GM19351 (cell line): Measurements from ENCODE around the gene TXNDC2.

Experiments used
- ATAC-seq: cut with Tn5 transposase; IDR thresholded peaks from one replicate; pipeline ENCODE4 v1.9.1; 2021; ENCODE audit warnings: mild to moderate bottlenecking, moderate library complexity; ENCODE audit not compliant: unreplicated experiment

TXNDC2 gene

DNA sequence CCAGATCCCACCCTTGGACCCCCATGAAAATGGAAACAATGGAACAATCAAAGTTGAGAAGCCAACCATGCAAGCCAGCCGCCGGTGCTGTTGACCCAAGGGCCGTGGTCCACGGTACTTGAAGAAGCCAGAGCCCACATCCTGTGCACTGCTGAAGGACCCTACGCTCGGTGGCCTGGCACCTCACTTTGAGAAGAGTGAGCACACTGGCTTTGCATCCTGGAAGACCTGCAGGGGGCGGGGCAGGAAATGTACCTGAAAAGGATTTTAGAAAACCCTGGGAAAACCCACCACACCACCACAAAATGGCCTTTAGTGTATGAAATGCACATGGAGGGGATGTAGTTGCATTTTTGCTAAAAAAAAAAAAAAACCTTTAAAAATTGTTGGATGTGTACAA is 26.5 kb upstream of the TXNDC2 start:
- no peak for ATAC-seq

DNA sequence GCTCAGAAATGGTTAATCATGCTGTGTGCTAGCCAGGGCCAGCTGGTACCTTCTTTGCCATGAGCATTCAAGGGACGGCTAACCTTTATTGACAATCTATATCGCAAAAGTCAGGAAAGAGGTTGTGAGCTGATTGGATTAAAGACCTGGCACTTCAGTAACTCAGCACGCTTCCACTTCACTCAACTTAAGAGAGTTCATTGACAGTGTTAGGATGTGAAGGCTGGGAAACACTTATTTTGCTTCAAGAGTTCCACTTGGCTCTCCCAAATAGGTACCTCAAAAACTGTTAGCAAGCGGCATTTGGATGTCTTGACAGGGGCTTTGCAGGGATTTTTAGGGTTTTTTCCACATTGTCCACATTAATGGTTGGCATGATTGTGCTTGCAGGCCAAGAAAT is 25.1 kb upstream of the TXNDC2 start:
- ATAC-seq, result no peak

DNA sequence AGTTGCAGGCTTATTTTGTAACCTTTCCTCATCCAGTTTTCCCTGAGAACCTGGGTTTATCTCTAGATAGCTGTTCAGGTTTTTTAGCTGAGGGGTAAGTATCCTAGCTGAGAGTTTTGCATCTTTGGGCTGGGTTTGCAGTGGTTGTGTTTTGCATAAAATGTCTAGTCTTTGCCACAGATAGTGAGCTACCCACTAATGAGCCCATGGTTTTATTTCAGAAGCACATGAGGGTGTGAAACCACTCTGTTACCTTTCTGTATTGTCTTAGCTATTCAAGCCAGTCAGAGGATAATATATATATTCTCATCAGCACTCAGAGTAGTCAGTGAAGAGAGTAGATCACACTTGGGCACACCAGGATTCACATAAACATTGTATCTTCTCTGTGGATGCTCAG is 24.6 kb upstream of the TXNDC2 start:
- peak; percentile 89 for ATAC-seq

DNA sequence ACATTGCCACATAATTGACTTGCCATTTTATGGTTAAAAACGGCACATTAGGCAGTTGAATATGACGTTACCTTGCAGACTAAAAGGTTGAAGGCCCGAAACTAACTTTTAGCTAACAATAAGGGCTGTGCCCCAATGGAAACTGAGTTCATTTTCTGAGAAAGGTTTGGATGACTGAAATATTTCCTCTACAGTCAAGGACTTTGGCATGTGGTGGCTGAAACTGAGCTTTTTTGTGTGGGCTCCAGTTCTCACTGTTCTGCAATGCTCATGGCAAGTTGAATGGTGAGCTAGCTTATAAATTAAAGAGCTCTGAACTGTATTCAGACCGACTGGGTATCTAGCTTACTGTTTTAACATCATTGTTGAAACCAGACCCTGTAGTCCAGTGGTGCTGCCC is 23.8 kb upstream of the TXNDC2 start:
- peak; percentile 68 for ATAC-seq

DNA sequence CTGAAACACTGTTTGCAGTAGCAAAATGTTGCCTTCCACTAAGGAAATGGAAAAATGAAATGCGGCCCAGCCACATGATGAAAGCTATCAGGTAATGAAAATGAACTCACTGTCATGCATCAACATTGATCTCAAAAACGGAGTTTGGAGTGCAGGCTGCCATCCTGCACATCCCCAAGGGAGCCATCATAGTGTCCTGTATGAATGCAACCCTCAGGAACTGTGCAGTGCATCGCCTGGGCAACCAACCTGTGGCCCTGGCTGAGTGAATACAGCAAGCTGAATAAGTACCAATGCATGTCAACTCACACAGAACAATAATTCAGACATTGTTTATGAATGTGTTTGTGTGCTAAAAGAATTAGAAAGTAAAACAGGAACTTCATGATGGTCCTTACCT is 23.1 kb upstream of the TXNDC2 start:
- no peak for ATAC-seq

DNA sequence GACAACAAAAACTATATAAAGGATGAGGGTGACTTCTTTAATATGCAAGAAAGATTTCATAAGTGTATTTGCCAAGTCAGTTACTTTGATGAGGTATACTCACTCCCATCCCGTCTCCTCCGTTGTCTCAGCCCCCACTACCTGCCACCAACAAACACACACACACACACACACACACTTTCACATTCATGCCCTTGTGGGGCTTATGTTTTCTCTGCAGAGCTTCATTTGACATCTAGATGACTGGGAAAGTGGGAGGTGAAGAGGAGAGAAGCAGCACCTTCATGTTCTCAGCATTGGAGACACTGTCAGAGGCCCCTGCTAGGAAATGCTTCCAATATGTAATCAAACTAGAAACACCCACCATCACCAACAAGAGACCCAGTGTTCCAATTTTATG is 22.5 kb upstream of the TXNDC2 start:
- no peak for ATAC-seq

DNA sequence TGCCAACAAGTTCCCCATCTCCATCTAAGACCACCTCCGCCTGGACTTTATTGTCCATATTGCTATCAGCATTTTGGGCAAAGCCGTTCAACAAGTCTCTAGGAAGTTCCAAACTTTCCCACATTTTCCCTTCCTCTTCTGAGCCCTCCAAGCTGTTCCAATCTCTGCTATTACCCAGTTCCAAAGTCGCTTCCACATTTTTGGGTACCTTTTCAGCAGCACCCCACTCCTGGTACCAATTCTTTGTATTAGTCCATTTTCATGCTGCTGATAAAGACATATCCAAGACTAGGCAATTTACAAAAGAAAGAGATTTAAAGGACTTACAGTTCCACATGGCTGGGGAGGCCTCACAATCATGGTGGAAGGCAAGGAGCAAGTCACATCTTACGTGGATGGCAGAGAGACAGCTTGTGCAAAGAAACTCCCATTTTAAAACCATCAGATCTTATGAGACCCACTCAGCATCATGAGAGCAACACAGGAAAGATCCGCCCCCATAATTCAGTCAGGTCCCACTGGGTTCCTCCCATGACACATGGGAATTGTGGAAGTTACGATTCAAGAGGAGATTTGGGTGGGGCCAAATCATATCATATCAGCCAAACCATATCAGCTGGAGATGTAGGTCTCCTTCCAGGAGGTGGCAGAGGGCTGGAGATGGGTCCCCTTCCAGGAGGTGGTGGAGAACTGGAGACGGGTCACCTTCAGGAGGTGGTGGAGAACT is 19.8 kb upstream of the TXNDC2 start:
- ATAC-seq, result no peak

DNA sequence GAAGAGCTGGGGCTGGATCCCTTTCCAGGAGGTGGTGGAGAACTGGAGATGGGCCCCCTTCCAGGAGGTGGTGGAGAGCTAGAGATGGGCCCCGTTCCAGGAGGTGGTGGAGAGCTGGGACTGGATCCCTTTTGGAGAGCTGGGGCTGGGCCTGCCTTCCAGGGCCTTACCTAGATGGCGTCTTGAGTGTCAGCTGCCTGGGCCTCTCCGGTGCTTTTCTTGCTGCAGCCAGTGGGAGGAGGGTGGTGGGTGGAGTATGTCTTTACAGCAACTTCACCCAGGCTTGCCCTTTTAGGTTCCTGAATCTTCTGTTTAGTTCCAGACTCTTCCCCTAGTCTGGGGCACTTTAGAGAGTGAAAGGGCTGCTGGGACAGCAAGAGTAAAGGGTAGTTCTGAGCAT is 19.1 kb upstream of the TXNDC2 start:
- ATAC-seq, result no peak

DNA sequence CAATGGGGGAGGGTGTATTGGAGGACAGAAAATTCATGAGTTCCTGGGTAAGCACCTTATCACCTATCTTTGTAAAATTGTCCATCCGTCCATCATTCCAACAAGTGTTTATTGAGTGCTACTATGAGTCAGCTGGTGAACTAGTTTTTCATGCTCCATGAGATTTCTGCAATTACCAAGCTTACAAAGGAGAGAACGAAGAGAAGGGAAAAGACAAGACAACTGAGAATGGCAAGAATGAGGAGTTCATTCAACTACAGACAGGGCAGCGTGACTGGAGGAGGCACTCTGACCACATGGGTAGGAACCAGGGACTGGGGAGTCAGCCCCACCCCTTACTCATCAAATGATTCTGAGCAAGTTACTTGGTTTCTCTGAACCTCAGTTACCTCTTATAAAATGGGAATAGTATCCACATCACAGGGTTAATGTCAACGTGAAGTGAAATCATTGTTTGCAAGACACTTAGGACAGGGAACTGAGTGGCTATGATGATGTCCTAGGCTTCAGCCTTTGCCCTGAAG is 18.6 kb upstream of the TXNDC2 start:
- ATAC-seq, result no peak

DNA sequence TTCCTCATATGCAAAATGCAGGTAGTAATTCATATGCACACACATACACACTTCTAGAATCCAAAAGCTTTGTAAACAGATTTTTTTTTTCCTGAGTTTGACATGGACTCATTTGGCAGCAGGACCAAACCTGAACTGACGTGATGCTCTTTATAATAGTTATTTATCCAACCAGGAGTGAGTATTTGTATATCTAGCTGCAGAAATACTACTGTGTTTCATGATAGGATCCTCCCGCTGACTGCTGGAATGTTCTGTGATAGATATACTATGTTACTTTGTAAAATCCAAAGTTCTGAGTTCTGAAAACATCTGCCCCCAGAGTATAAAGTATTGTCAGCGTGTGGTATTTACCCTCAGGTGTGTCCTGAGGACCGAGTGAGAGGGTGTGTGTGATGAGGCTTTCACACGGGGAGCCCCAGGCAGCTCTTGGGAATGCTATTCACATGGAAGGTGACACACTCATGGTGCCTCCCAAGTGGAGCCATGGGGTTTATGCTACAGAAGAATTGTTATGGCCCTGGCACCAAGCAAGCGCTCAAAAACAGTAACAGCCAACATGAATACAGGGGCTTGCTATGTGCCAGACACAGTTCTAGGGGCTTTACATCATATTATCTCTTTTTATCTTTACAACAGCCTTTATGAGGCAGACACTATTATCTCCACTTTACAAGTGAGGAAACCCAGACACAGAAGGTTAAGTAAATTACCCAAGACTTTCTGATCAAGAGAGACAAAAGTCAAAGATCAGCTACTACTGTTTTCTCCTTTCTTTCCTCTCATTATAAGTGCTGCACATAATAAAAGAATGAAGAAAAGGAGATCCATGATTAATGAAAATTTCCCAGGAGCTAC is 16.7 kb upstream of the TXNDC2 start:
- ATAC-seq, result no peak

DNA sequence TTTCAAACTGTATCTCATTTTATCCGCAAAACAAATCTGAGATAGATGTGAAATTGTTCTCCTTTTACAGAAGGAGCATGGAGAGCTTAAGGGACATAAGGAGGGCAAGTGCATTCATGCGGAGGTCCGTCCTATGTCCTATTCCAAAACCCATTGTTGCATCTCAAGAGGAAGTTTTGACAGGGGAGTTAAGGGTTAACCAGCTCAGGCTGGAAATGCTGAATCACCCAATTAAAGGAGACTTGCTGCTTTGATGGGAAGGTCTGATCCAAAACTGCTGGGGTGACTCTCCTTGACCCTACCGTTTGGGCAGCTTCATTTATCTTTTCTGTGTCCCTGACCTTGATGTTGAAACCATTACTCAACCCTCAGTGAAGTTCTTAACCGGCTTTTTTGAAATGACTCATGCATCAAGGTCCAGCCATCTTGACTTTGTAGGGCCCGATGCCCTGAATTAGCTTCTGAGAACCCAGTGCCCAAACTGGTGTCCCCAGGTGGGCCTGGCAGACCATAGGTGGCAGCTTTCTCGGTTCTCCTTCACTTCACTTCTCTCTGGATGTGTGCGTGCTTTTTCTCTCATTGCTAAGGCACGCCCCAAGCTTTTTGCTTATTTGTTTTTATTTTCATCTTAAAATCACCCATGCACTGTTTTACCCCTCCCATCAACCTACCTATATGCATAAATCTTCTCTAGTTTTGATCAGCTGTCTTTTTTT is 15.9 kb upstream of the TXNDC2 start:
- peak; percentile 90 for ATAC-seq

DNA sequence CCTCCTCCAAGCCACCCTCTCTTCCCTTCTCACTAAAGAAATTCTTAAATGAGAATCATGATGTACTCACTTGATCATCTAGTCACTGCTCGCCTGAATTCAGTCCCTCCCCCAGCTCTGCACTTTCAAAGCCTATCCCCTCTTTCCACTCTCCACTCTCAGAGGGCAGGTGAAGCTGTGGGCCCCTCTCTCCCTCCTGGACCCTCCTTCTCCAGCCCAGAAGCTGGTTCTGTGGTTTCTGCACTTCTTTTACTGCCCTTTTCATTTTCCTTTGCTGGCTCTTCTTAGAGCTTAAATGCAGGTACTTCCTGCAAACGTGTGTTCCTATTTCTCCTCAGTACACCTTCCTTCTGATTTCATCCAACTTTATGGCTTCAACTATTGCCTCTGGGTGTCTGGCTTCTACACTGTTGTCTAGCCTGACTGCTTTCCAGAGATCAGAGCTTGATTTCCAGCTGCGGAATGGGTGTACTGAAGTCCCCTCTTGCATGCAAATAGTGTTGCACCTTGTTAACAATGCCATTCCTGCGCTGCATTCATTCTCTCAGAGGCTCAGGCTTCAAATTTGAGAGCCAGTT is 15.3 kb upstream of the TXNDC2 start:
- peak; percentile 27 for ATAC-seq

DNA sequence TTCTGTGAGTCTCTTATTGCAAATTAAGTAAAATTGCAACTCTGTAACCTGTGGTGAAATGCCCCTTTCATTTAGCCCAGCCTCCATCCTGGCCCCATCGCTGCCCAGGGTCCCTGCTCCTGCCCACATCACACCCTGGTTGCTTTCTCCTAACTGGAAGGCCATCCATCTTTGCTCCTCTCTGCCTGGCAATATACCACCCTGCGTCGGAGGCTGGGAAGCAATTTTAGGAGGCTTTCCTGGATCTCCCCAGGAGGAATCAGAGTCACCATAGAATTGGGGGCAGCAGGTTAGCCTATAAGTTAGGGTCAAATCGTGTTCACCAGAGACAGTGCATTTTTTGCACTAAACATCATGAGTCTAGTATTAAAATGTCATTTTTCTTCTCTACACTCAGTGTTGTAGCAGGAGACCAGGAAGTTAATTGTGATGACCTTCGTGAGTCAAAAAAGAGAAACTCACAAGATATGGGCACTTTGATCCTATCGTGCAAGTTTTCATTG is 14.5 kb upstream of the TXNDC2 start:
- ATAC-seq, result no peak

DNA sequence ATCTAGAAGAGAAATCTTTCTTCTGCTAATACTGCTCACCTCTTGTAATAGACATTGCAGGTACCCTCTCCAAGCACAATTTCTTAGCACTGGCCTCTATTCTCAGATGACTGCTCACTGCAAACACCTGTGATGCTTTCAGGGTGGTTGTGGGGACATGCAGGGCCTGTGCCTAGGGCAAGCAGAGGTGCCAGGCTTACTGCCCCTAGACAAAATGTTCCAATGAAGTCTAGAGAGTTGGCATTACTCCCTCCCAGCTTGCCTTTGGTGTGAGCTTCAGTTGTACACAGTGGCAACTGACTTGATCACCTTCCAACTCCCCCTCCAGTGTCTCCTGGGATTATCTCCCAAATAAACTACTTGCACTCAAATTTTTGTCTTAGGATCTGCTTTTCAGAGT is 12.9 kb upstream of the TXNDC2 start:
- ATAC-seq, result no peak

DNA sequence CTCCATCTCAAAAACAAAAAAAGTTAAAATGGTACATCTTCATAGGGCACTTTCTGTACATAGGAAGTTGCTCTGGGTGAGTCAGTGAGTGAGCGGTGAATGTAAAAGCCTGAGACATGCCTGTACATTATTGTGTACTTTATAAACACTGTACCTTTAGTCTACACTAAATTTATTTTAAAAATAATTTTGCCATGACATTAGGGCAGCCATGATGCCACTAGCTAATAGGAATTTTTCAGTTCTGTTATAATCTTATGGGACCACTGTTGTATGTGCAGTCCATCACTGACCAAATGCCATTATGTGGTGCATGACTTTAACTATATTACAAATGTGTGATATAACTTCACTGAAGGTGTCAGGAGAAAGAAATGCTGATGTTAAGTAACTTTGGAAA is 11.0 kb upstream of the TXNDC2 start:
- ATAC-seq, result no peak

DNA sequence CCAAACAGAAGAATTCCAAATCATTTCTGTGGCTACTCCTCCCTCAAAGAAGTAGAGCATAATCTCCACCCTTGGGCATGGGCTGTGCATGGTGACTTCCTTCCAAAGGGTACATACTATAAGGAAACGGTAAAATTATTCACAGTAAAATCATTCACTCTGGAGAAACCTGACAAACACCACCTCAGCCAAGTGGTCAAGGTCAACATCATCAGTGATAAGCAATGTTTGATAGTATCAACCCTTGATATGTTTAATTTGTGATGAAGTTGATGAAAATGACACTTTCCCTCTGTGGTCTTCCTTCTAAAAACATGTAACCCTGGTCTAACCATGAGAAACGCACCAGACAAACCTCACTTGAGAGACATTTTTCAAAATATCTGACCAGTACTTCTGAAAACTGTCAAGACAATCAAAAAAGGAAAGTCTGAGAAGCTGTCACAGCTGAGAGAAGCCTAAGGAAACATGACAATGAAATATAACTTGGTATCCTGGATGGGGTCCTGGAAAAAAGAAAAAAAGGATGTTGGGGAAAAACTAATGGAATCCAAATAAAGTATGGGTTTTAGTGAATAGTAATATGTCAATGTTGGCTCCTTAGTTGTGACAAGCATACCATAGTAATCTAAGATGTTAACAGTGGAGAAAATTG is 9.4 kb upstream of the TXNDC2 start:
- no peak for ATAC-seq

DNA sequence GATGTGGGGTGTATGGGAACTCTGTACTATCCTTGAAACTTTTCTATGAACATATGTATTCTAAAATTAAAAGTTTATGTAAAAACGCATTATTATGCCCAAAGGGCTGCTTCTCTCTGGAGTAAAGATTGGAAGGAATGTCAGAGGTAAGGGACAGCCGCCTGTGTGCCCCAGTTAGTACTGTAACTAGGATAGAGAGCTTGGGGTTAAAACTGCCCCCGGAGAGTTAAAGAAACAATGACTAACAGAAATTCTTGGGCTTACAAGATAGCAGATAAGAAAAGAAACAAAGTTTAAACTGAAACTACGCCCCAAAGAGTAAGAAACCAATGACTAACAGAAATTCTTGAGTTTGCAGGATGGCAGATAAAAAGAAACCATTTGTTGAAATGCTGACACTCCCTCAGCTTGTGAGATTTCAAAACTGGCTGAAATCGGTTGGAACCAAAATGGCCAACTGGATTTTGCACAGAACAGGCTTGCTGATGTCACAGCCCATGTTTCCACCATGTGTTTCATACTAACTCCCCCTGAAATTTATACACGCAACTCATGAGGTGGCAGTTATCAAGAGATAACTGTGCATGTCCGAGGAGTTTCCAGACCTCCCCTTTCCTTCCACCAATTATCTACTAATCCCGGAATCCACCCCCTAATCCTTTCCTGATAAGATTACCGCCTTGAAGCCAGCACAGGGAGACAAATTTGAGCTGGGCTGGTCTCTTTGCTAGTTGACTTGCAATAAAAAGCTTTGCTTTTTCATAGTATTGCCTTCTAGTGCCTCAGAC is 8.7 kb upstream of the TXNDC2 start:
- ATAC-seq, result no peak

DNA sequence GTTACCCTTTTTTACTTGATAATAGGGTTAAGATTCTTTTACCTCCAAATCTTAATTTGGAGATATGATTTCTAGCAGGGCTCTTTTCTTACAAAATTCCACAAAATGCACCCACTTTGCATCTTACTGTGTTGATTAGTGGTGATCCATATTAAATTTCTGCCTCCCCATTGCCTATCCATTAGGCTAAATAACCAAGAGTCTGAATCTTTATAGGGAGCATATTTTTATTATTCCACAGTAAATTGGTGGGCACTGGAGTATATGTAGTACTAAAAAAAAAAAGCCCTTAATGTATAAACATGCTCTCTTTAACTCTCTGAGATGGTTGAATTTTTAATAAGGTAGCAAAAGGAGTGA is 8.1 kb upstream of the TXNDC2 start:
- ATAC-seq, result no peak

DNA sequence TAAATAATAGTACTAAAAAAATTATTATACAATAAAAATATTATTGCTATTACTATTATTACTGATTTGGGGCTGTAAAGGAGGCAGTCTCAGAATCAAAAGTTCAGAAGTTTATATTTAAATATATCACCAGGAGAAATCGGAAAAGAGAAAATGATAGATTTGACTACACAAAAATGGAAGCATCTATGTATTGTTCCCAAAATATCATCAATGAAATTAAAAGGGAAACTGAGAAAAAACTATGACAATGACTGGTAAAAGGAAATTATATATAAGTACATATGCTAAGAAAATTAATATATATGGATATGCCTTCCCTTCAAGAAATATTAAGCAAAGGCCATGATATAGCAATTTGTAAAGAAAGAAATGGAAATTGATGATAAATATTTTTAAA is 7.7 kb upstream of the TXNDC2 start:
- ATAC-seq, result no peak

DNA sequence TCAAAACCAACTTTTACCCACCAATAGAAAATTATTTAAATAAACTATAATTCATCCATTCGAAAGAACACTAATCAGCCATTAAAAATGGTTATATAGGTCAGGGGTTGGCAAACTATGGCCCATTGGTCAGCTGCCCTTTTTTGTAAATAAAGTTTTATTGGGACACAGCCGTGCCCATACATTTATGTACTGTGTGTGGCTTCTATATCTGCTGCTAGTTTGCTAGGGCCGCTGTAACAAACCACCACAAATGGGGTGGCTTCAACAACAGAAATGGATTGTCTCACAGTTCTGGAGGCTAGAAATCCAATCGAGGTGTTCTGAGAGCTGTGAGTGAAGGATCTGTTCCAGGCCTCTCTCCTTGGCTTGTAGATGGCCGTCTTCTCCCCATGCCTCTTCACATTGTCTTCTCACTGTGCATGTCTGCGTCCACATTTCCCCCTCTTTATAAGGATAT is 7.0 kb upstream of the TXNDC2 start:
- ATAC-seq, result no peak
